SJCRH30 (cell line): ENCODE results near the gene TOM1. TPM values are rescaled to one million over a fixed set of nuclear protein-coding genes. Genes with fewer than 3 reads are reported as not detected.
"Not testable (repeated sequence)": the region's sequence is repeated elsewhere in the genome, so short reads cannot be mapped to it uniquely, and the experiment has no call there.

Experiments
- DNase-seq, 2 experiments: peaks; one replicate each; pipeline ENCODE4 v3.0.0-alpha.2; 2015 to 2020
- H3K27ac ChIP-seq: fragments of 250-450 bp; sonication (Bioruptor Pico); 2 replicates; pipeline ENCODE4 v1.5.1; 2020; ENCODE audit warnings: mild to moderate bottlenecking, moderate library complexity
- H3K27me3 ChIP-seq: fragments of 250-450 bp; sonication (Bioruptor Pico); 2 replicates; pipeline ENCODE4 v1.5.1; 2020; ENCODE audit warnings: mild to moderate bottlenecking, moderate library complexity
- H3K36me3 ChIP-seq: fragments of 250-450 bp; sonication (Bioruptor Pico); 2 replicates; pipeline ENCODE4 v1.5.1; 2020; ENCODE audit warnings: mild to moderate bottlenecking, moderate library complexity
- H3K4me1 ChIP-seq: fragments of 250-450 bp; sonication (Bioruptor Pico); 2 replicates; pipeline ENCODE4 v1.5.1; 2020; ENCODE audit warnings: mild to moderate bottlenecking, moderate library complexity
- H3K4me3 ChIP-seq: fragments of 250-450 bp; sonication (Bioruptor Pico); 2 replicates; pipeline ENCODE4 v1.5.1; 2020; ENCODE audit warnings: mild to moderate bottlenecking, moderate library complexity
- H3K9me3 ChIP-seq: fragments of 250-450 bp; sonication (Bioruptor Pico); replicated peaks from 2 replicates; pipeline ENCODE4 v1.5.1; 2020; ENCODE audit warnings: mild to moderate bottlenecking, moderate library complexity
- total RNA-seq: library from RNA; depleted of rRNA; stranded (reverse); fragments of >200 nt; shearing (Covaris generic); gene quantifications from 2 replicates; pipeline ENCODE4 v1.2.3, GENCODE V29; 2014

The TOM1 gene
- total RNA-seq, 1 experiment from 2014 or later = 19.8 TPM

- Histone ChIP-seq H3K27ac (no peak overlapping the region), H3K9me3 (no peaks in the 10 kb centered on the region), H3K4me1 (peaks cover 7% of the 10 kb centered on the region; the same call in 1 of the 2 replicates), H3K27me3 (no peaks in the 10 kb centered on the region), H3K4me3 (no peak overlapping the region), H3K36me3 (no peaks in the 10 kb centered on the region)
- peak in 1 of 2 experiments; percentile 17 for DNase-seq
Observed at GRCh38 chr22:35354068-35354467, 54.4 kb downstream of the TOM1 start.

GRCh38 chr22:35357883-35358621 lies 58.4 kb downstream of the TOM1 start:
- no peak overlapping the region for H3K4me3 ChIP-seq
- no peaks in the 10 kb centered on the region for H3K36me3 ChIP-seq
- no peak for DNase-seq
- peaks cover 3% of the 10 kb centered on the region; the same call in 1 of the 2 replicates for H3K4me1 ChIP-seq
- H3K27ac ChIP-seq = no peak overlapping the region
- no peaks in the 10 kb centered on the region for H3K27me3 ChIP-seq
- H3K9me3 ChIP-seq = no peaks in the 10 kb centered on the region

DNA sequence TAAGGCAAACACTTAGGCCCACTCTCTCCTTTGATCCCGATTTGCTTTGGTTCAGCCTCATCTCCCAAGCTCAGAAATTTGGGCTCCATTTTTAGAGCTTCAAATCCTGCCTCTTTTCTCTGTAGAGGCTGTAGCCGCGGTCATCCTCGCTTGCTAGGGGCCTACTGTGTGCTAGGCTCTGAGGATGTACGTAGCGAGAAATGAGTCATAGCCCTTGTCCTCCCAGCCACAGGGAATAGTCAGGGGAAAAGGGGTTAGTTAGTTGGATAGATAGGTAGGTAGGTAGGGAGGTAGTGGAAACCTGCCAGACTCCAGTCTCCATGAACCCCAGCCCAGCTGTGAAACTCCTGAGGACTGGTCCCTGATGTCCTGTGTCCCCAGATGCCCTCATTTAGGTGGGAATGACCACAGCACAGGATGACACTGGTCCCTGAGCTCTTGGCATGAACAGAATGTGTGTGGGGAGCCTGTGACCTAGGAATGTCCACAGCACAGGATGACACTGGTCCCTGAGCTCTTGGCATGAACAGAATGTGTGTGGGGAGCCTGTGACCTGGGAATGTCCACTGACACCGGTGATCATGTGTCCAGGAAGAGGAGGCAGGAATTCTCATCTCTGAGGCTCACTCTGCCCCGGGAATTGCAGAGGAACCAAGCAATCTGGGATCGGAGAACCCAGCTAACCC lies 59.8 kb downstream of the TOM1 start:
- H3K9me3 ChIP-seq = no peaks in the 10 kb centered on the region
- H3K36me3 ChIP-seq = no peaks in the 10 kb centered on the region
- H3K27ac ChIP-seq = no peak overlapping the region
- H3K4me3 ChIP-seq = no peak overlapping the region
- H3K4me1 ChIP-seq = peaks cover 4% of the 10 kb centered on the region; the same call in 1 of the 2 replicates
- no peaks in the 10 kb centered on the region for H3K27me3 ChIP-seq
- DNase-seq = no peak

GRCh38 chr22:35361001-35361558 lies 61.4 kb downstream of the TOM1 start:
- no peaks in the 10 kb centered on the region for H3K36me3 ChIP-seq
- H3K4me3 ChIP-seq = no peak overlapping the region
- no peak for DNase-seq
- H3K9me3 ChIP-seq = no peaks in the 10 kb centered on the region
- H3K27ac ChIP-seq = no peak overlapping the region
- H3K4me1 ChIP-seq = peaks cover 4% of the 10 kb centered on the region; the same call in 1 of the 2 replicates
- H3K27me3 ChIP-seq = no peaks in the 10 kb centered on the region

GRCh38 chr22:35363566-35364086 lies 63.9 kb downstream of the TOM1 start:
- no peaks in the 10 kb centered on the region for H3K27me3 ChIP-seq
- no peak for DNase-seq
- H3K27ac ChIP-seq = no peak overlapping the region; the same call in 1 of the 2 replicates
- peaks cover 4% of the 10 kb centered on the region; the same call in 1 of the 2 replicates for H3K4me1 ChIP-seq
- H3K9me3 ChIP-seq = no peaks in the 10 kb centered on the region
- H3K36me3 ChIP-seq = no peaks in the 10 kb centered on the region
- no peak overlapping the region for H3K4me3 ChIP-seq

GRCh38 chr22:35364230-35364629 lies 64.5 kb downstream of the TOM1 start:
- H3K27me3 ChIP-seq, H3K4me1 ChIP-seq, H3K27ac ChIP-seq, H3K4me3 ChIP-seq, H3K9me3 ChIP-seq, H3K36me3 ChIP-seq: not testable (repeated sequence)
- peak in 1 of 2 experiments; percentile 63 for DNase-seq

DNA sequence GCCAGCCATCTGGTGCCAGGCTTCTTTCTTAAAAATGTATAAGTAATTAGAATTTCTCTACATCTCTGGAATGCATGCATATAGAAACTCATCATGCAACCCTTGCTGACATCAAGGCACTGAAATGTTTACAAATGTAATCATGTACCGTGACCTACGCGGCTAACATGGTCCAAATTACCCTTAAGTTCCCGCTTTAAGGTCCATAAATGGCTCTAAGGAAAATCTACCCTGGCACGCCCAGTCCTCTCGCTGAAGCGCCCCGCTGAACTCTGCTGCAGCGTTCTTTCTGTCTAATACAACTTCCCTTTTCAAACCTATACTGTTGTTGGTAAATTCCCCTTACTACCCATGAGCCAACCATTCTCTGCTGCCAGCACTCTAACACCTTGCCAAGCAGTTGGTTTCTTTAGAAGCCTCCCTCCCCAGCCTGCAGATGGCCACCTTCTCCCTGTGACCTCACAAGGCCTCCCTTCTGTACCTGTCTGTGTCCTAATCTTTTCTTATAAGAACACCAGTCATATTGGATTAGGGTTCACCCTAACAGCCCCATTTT lies 67.7 kb downstream of the TOM1 start:
- H3K27me3 ChIP-seq = no peaks in the 10 kb centered on the region

DNA sequence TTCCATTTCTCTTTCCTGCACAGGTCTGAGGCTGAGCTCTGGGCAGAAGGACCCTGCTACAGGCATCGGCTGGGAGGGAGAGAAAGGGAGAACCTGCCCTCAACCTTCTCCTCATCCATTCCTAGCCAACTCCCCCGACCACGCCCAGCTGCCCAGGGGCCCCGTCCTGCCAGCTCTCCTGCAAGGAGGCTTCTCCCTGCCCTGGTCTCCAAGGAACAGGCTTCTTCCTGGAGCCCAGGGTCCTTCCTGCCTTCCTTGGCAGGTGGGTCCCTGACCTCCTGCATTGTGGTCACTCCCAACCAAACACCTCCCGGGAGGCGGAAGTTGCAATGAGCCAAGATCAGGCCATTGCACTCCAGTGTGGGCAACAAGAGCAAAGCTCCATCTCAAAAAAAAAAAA lies 68.7 kb downstream of the TOM1 start:
- Histone ChIP-seq H3K36me3 (no peaks in the 10 kb centered on the region), H3K27ac (no peak overlapping the region), H3K27me3 (no peaks in the 10 kb centered on the region), H3K4me3 (no peak overlapping the region), H3K9me3 (no peaks in the 10 kb centered on the region), H3K4me1 (peaks cover 11% of the 10 kb centered on the region; the same call in 1 of the 2 replicates)
- DNase-seq = no peak

More for the DNA sequence above, 67.7 kb downstream of the TOM1 start:
- no peak for DNase-seq
- Histone ChIP-seq H3K36me3 (no peaks in the 10 kb centered on the region), H3K4me3 (no peak overlapping the region), H3K9me3 (no peaks in the 10 kb centered on the region), H3K27ac (no peak overlapping the region), H3K4me1 (peaks cover 11% of the 10 kb centered on the region; the same call in 1 of the 2 replicates)

DNA sequence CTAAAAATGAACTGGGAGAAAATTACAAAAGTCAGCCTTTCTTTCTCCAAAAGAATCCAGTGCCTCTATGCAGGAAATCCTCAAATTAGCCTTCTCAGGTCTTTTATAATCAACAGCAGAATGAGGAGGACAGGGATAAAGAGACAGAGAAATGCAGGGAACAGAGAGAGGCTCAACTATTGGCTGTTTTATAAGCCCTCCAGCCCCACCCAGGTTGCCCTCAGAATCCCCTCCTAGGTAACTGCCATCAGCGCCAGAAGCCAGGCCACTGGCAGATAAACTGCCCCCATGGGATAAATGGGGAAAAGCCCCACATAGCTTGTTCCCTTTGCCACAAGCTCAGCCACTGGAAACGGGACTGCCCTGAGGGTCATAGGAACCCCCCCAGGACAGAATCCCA lies 70.3 kb downstream of the TOM1 start:
- no peaks in the 10 kb centered on the region for H3K9me3 ChIP-seq
- H3K4me3 ChIP-seq = no peak overlapping the region
- H3K4me1 ChIP-seq = peaks cover 7% of the 10 kb centered on the region; the same call in 1 of the 2 replicates
- no peak for DNase-seq
- no peaks in the 10 kb centered on the region for H3K36me3 ChIP-seq
- no peaks in the 10 kb centered on the region for H3K27me3 ChIP-seq
- H3K27ac ChIP-seq = no peak overlapping the region

DNA sequence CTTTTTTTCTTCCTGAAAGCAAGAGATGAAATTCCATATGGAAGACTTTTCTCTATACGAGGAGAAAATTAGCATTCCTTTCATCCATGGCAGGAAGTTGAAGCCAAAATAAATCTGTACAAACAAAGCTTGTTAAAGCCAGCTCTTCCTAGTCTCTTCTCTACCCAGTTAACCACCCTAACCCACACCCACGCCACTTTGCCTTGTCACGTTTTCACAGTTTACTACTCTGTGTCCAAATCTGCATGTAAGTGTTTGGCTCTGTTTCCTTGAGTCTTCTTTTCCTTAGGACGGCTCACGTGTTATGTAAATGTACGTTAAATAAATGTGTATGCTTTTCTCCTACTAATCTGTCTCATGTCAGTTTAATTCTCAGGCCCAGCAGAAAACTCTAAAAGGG lies 74.1 kb downstream of the TOM1 start:
- H3K9me3 ChIP-seq = no peaks in the 10 kb centered on the region
- H3K4me3 ChIP-seq = no peak overlapping the region
- H3K27ac ChIP-seq = no peak overlapping the region
- no peaks in the 10 kb centered on the region for H3K27me3 ChIP-seq
- no peak for DNase-seq
- peaks cover 11% of the 10 kb centered on the region for H3K4me1 ChIP-seq
- H3K36me3 ChIP-seq = no peaks in the 10 kb centered on the region

- no peaks in the 10 kb centered on the region for H3K27me3 ChIP-seq
- peaks cover 6% of the 10 kb centered on the region for H3K4me1 ChIP-seq
- no peak overlapping the region; the same call in 1 of the 2 replicates for H3K27ac ChIP-seq
- H3K36me3 ChIP-seq = no peaks in the 10 kb centered on the region
- DNase-seq = peak in 1 of 2 experiments; percentile 19
- H3K9me3 ChIP-seq = no peaks in the 10 kb centered on the region
- H3K4me3 ChIP-seq = no peak overlapping the region
Observed at GRCh38 chr22:35375031-35375430, 75.3 kb downstream of the TOM1 start.

GRCh38 chr22:35375526-35375925 lies 75.8 kb downstream of the TOM1 start:
- no peak for DNase-seq
- Histone ChIP-seq H3K4me1 (peaks cover 5% of the 10 kb centered on the region), H3K27ac (peak overlapping the region; percentile 4; the same call in 1 of the 2 replicates), H3K9me3 (no peaks in the 10 kb centered on the region), H3K27me3 (no peaks in the 10 kb centered on the region), H3K36me3 (no peaks in the 10 kb centered on the region), H3K4me3 (no peak overlapping the region)

DNA sequence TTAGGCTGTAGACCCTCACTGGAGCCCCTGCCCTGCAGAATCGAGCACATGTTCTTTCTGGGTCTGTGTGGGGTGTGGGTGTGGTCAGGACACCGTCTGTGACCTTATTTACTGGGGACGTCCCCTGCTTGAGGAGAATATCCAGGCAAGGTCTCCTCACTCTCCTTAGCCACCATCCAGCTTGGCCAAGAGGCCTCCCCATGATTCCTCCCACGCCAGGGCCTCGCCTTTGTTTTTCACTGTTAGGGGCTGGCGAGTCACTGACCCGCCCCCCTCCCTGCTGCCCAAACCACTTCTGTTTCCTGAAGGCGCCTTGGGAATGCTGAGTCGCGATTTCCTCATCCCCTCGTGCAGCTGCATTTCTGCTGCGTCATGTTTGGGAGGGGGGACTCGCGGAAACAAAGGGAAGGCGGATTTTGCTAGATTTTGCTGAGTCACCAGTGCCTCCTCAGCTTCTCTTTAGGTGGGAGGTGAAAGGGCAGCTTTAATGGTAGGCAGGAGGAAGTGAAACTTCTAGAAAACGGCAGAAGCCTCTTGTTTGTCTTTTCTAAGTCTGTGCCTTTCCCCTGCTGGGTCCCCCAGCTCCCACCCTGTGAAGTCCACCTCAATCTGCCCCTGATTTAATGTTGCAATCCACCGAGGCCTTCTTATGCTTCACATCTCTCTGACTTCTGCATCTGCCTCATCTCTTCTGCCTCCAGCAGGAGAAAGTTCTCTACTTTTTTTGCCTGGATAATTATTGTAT lies 77.2 kb downstream of the TOM1 start:
- Histone ChIP-seq H3K9me3 (no peaks in the 10 kb centered on the region), H3K27me3 (no peaks in the 10 kb centered on the region), H3K36me3 (no peaks in the 10 kb centered on the region), H3K4me1 (peaks cover 5% of the 10 kb centered on the region), H3K27ac (peak overlapping the region; percentile 50), H3K4me3 (peak overlapping the region; percentile 24)
- DNase-seq = peak; percentile 86 to 89

GRCh38 chr22:35377735-35378134 lies 78.0 kb downstream of the TOM1 start:
- no peak for DNase-seq
- peaks cover 5% of the 10 kb centered on the region for H3K4me1 ChIP-seq
- H3K36me3 ChIP-seq = no peaks in the 10 kb centered on the region
- H3K9me3 ChIP-seq = no peaks in the 10 kb centered on the region
- H3K4me3 ChIP-seq = no peak overlapping the region
- H3K27me3 ChIP-seq = no peaks in the 10 kb centered on the region
- H3K27ac ChIP-seq = no peak overlapping the region
